MM.1S (cell line): ENCODE data around the gene CKAP5.

Experiments used
- DNase-seq: peaks from one replicate; pipeline ENCODE4 v3.0.0-alpha.2; 2015
- H2AFZ ChIP-seq: fragments of 300-600 bp; sonication (generic); 2 replicates; pipeline ENCODE4 v1.6.0; 2016; ENCODE audit warnings: antibody characterized with exemption, low read length
- H3F3A ChIP-seq: fragments of 300-600 bp; sonication (generic); 2 replicates; pipeline ENCODE4 v1.6.1; 2016; ENCODE audit warnings: mild to moderate bottlenecking, antibody characterized with exemption, low read length, moderate library complexity, mixed read lengths; ENCODE audit not compliant: insufficient read depth
- H3K27ac ChIP-seq: fragments of 300-600 bp; sonication (generic); 2 replicates; pipeline ENCODE4 v1.5.1; 2016; ENCODE audit warnings: mild to moderate bottlenecking, low read length
- H3K27me3 ChIP-seq: fragments of 300-600 bp; sonication (generic); replicated peaks from 2 replicates; pipeline ENCODE4 v1.6.0; 2016; ENCODE audit warnings: low read length; ENCODE audit not compliant: insufficient read depth
- H3K36me3 ChIP-seq: fragments of 300-600 bp; sonication (generic); replicated peaks from 2 replicates; pipeline ENCODE4 v1.6.1; 2016; ENCODE audit warnings: mild to moderate bottlenecking, low read length, mixed read lengths; ENCODE audit not compliant: insufficient read depth
- H3K4me1 ChIP-seq: fragments of 300-600 bp; sonication (generic); 2 replicates; pipeline ENCODE4 v1.6.1; 2016; ENCODE audit warnings: low read length, mixed read lengths
- H3K4me2 ChIP-seq: fragments of 300-600 bp; sonication (generic); 2 replicates; pipeline ENCODE4 v1.6.0; 2016; ENCODE audit warnings: low read depth, low read length
- H3K4me3 ChIP-seq: fragments of 300-600 bp; sonication (generic); 2 replicates; pipeline ENCODE4 v1.5.1; 2016; ENCODE audit warnings: low read length, mixed read lengths
- H3K79me2 ChIP-seq: fragments of 300-600 bp; sonication (generic); 2 replicates; pipeline ENCODE4 v1.6.1; 2016; ENCODE audit warnings: mixed run types, low read length, mixed read lengths
- H3K9ac ChIP-seq: fragments of 300-600 bp; sonication (generic); 2 replicates; pipeline ENCODE4 v1.6.1; 2016; ENCODE audit warnings: low read length, mixed read lengths
- H3K9me2 ChIP-seq: fragments of 300-600 bp; sonication (generic); replicated peaks from 2 replicates; pipeline ENCODE4 v1.6.1; 2016; ENCODE audit warnings: mild to moderate bottlenecking, low read length, mixed read lengths; ENCODE audit not compliant: insufficient read depth
- H3K9me3 ChIP-seq: fragments of 300-600 bp; sonication (generic); replicated peaks from 2 replicates; pipeline ENCODE4 v1.6.1; 2016; ENCODE audit warnings: mild to moderate bottlenecking, low read length, mixed read lengths; ENCODE audit not compliant: insufficient read depth
- H4K20me1 ChIP-seq: fragments of 300-600 bp; sonication (generic); 2 replicates; pipeline ENCODE4 v1.6.1; 2016; ENCODE audit warnings: mild to moderate bottlenecking, low read length, moderate library complexity, mixed read lengths; ENCODE audit not compliant: insufficient read depth
- EZH2 ChIP-seq: fragments of 300-600 bp; sonication (generic); optimal IDR thresholded peaks from 2 replicates; pipeline ENCODE3; 2017; ENCODE audit warnings: low read depth, mild to moderate bottlenecking, antibody characterized with exemption, low read length, mixed read lengths
- EZH2phosphoT487 ChIP-seq: fragments of 300-600 bp; sonication (generic); IDR thresholded peaks from 2 replicates; pipeline ENCODE4 v1.6.1; 2018; ENCODE audit warnings: antibody characterized with exemption, low read length
- TF ChIP-seq, protein P1 (sequence below): fragments of 300-600 bp; sonication (generic); IDR thresholded peaks from 2 replicates; pipeline ENCODE4 v1.5.1; 2016; ENCODE audit warnings: antibody characterized with exemption, low read length, mixed read lengths

Gene CKAP5

DNA sequence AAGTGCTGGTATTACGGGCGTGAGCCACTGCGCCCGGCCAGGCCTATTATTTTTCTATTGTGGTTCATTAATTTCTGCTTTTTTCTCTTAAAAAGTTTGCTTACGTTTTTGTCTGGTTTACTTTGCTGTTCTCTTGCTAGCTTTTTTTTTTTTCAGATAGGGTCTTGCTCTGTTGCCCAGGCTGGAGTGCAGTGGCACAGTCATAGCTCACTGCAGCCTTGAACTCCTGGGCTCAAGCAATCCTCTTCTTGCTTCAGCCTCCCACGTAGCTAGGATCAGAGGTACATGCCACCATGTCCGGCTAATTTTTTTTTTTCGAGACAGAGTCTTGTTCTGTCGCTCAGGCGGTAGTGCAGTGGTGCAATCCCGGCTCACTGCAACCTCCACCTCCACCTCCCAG, 108.4 kb downstream of the CKAP5 start:
- DNase-seq: no peak
- Histone ChIP-seq H4K20me1 (no peaks in the 10 kb centered on the region), H3K4me2 (no peak overlapping the region), H3K27ac (no peak overlapping the region), H3K79me2 (no peaks in the 10 kb centered on the region), H3K9me2 (no peaks in the 10 kb centered on the region), H3K9me3 (no peaks in the 10 kb centered on the region), H3K4me3 (no peak overlapping the region), H3K36me3 (no peaks in the 10 kb centered on the region), H2AFZ (no peak overlapping the region), H3F3A (no peaks in the 10 kb centered on the region), H3K4me1 (no peaks in the 10 kb centered on the region), H3K9ac (no peak overlapping the region), H3K27me3 (no peaks in the 10 kb centered on the region)
- TF ChIP-seq EZH2 (no peak), EZH2phosphoT487 (no peak)
- TF ChIP-seq, protein P1, sequence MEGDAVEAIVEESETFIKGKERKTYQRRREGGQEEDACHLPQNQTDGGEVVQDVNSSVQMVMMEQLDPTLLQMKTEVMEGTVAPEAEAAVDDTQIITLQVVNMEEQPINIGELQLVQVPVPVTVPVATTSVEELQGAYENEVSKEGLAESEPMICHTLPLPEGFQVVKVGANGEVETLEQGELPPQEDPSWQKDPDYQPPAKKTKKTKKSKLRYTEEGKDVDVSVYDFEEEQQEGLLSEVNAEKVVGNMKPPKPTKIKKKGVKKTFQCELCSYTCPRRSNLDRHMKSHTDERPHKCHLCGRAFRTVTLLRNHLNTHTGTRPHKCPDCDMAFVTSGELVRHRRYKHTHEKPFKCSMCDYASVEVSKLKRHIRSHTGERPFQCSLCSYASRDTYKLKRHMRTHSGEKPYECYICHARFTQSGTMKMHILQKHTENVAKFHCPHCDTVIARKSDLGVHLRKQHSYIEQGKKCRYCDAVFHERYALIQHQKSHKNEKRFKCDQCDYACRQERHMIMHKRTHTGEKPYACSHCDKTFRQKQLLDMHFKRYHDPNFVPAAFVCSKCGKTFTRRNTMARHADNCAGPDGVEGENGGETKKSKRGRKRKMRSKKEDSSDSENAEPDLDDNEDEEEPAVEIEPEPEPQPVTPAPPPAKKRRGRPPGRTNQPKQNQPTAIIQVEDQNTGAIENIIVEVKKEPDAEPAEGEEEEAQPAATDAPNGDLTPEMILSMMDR: no peak

DNA sequence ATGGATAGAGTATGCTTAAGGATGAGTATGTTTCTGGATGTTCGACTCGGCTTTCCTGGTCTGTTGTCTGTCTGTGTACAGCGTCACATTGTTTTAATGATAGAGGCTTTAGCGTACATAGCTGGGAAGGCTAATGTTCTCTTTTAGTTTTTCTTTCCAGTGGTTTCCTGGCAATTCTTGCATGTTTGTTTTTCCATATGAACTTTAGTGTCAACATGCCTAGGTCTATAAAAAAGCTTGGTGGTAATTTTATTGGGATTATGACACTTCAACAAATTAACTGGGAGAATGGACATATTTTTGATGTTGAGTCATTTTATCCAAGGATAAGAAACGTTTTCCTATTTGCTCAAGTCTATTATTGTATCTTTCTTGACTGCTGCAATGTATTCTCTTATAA, 109.5 kb downstream of the CKAP5 start:
- Histone ChIP-seq H3K27ac (no peak overlapping the region), H3K9me2 (no peaks in the 10 kb centered on the region), H2AFZ (no peak overlapping the region), H3K9me3 (no peaks in the 10 kb centered on the region), H3K9ac (no peak overlapping the region), H4K20me1 (no peaks in the 10 kb centered on the region), H3F3A (no peaks in the 10 kb centered on the region), H3K27me3 (no peaks in the 10 kb centered on the region), H3K79me2 (no peaks in the 10 kb centered on the region), H3K36me3 (no peaks in the 10 kb centered on the region), H3K4me2 (no peak overlapping the region), H3K4me1 (no peaks in the 10 kb centered on the region), H3K4me3 (no peak overlapping the region)
- no peak for TF ChIP-seq EZH2
- TF ChIP-seq EZH2phosphoT487: no peak
- TF ChIP-seq, protein P1: no peak
- no peak for DNase-seq

DNA sequence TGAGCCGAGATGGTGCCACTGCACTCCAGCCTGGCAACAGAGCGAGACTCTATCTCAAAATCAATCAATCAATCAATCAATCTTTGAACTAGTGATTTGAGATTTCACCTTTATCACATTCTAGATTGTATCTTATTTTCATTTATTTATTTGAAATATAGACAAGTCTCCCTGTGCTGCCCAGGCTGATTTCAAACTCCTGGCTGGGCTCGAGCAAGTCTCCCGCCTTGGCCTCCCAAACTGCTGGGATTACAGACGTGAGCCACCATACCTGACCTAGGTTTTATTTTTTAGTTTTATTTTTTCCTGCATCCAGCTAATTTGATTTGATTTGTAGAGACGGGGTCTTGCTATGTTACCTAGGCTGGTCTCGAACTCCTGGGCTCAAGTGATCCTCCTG, 109.9 kb downstream of the CKAP5 start:
- no peaks in the 10 kb centered on the region for H3K27me3 ChIP-seq
- H3F3A ChIP-seq: no peaks in the 10 kb centered on the region
- no peaks in the 10 kb centered on the region for H3K9me3 ChIP-seq
- H3K9ac ChIP-seq: no peak overlapping the region
- no peak for TF ChIP-seq EZH2phosphoT487
- TF ChIP-seq, protein P1: no peak
- no peak for TF ChIP-seq EZH2
- no peak overlapping the region for H2AFZ ChIP-seq
- no peaks in the 10 kb centered on the region for H3K79me2 ChIP-seq
- H3K4me1 ChIP-seq: no peaks in the 10 kb centered on the region
- no peaks in the 10 kb centered on the region for H4K20me1 ChIP-seq
- no peaks in the 10 kb centered on the region for H3K36me3 ChIP-seq
- no peak overlapping the region for H3K4me2 ChIP-seq
- no peaks in the 10 kb centered on the region for H3K9me2 ChIP-seq
- H3K27ac ChIP-seq: no peak overlapping the region
- no peak overlapping the region for H3K4me3 ChIP-seq
- DNase-seq: no peak
